Naive thymus-derived CD4-positive, alpha-beta T cell (primary cell): ENCODE data around the gene CDHR1. TPM values are rescaled to one million over a fixed set of nuclear protein-coding genes. Genes with fewer than 3 reads are reported as not detected.

Experiments used
- ATAC-seq: fragments of 150-1000 bp; cut with Tn5 transposase; 2 replicates; pipeline ENCODE4 v1.10.0; 2021; ENCODE audit warnings: mild to moderate bottlenecking, moderate library complexity
- CTCF ChIA-PET: fragments of 350-600 bp; sonication (Branson Sonifier 250); formaldehyde crosslinking; loops from one replicate; lab custom pipeline; 2021; ENCODE audit warnings: antibody characterized with exemption; lab: Charles Lee
- POLR2A ChIA-PET: fragments of 350-600 bp; sonication (Branson Sonifier 250); formaldehyde crosslinking; loops from one replicate; lab custom pipeline; 2021; ENCODE audit warnings: antibody characterized with exemption, inconsistent platforms; lab: Charles Lee
- DNase-seq, 9 donors: peaks; one replicate each; pipeline versions ENCODE4 v3.0.0 to v3.0.0-alpha.2; 2020 to 2022; ENCODE audit warnings: mixed read lengths in 1 of 9
- H3K27ac ChIP-seq: one replicate; pipeline ENCODE4 v1.7.0; 2013; ENCODE audit warnings: mild to moderate bottlenecking, low read depth, low read length, moderate library complexity
- H3K27me3 ChIP-seq, 2 donors: one replicate each; pipeline ENCODE4 v1.7.0; 2013; ENCODE audit warnings: low read length in 2 of 2, mild to moderate bottlenecking in 2 of 2, moderate library complexity in 2 of 2; ENCODE audit not compliant: control insufficient read depth in 2 of 2, insufficient read depth in 2 of 2
- H3K36me3 ChIP-seq, 3 experiments: 1 replicate in 2 of 3; 2 replicates in 1 of 3; pipeline ENCODE4 v1.7.0; 2013; ENCODE audit warnings: low read length in 3 of 3, mild to moderate bottlenecking in 3 of 3, moderate library complexity in 1 of 3; ENCODE audit not compliant: insufficient read depth in 3 of 3, control insufficient read depth in 2 of 3
- H3K4me1 ChIP-seq, 2 donors: one replicate each; pipeline ENCODE4 v1.7.0; 2013; ENCODE audit warnings: low read length in 2 of 2, mild to moderate bottlenecking in 2 of 2, moderate library complexity in 1 of 2; ENCODE audit not compliant: control insufficient read depth in 2 of 2, insufficient read depth in 2 of 2
- H3K4me3 ChIP-seq: 2 replicates; pipeline ENCODE4 v1.7.0; 2013; ENCODE audit warnings: mild to moderate bottlenecking, low read length
- H3K9me3 ChIP-seq, 3 experiments: 1 replicate in 2 of 3; 2 replicates in 1 of 3; pipeline ENCODE4 v1.7.0; 2013; ENCODE audit warnings: low read length in 3 of 3; ENCODE audit not compliant: control insufficient read depth in 2 of 3
- H3K27ac Mint-ChIP-seq, 9 donors: one replicate each; pipeline ENCODE4 v1.8.0; 2020 to 2022; ENCODE audit warnings: mixed read lengths in 9 of 9, mild to moderate bottlenecking in 8 of 9, moderate library complexity in 5 of 9, inconsistent platforms in 2 of 9
- H3K27me3 Mint-ChIP-seq, 5 donors: one replicate each; pipeline ENCODE4 v1.8.0; 2021 to 2022; ENCODE audit warnings: mixed read lengths in 5 of 5, mild to moderate bottlenecking in 1 of 5
- H3K36me3 Mint-ChIP-seq, 5 donors: one replicate each; pipeline ENCODE4 v1.8.0; 2020 to 2022; ENCODE audit warnings: mixed read lengths in 5 of 5, mild to moderate bottlenecking in 3 of 5, inconsistent platforms in 1 of 5
- H3K4me1 Mint-ChIP-seq, 7 donors: one replicate each; pipeline ENCODE4 v1.8.0; 2020 to 2022; ENCODE audit warnings: mixed read lengths in 7 of 7, mild to moderate bottlenecking in 3 of 7, inconsistent platforms in 1 of 7
- H3K4me3 Mint-ChIP-seq, 10 donors: one replicate each; pipeline ENCODE4 v1.8.0; 2020 to 2022; ENCODE audit warnings: mild to moderate bottlenecking in 10 of 10, mixed read lengths in 10 of 10, moderate library complexity in 6 of 10, inconsistent platforms in 2 of 10
- H3K9me3 Mint-ChIP-seq, 11 donors: one replicate each; pipeline ENCODE4 v1.8.0; 2020 to 2022; ENCODE audit warnings: mixed read lengths in 11 of 11, mild to moderate bottlenecking in 4 of 11, inconsistent platforms in 1 of 11, moderate library complexity in 1 of 11
- intact Hi-C, 2 donors: fragments of 100-400 bp; cut with micrococcal nuclease; formaldehyde crosslinking; loops; one replicate each; pipeline ENCODE4 v1.15.1; 2023
- polyA plus RNA-seq, 2 donors: library from polyadenylated mRNA; unstranded; fragments of 300-500 nt; fragmentation: Illumina TruSeq; gene quantifications; one replicate each; pipeline ENCODE4 v1.2.3, GENCODE V29; 2021
- total RNA-seq, 6 experiments: library from RNA in 5 of 6; stranded (reverse) in 5 of 6; gene quantifications; 1 replicate in 5 of 6; 2 replicates in 1 of 6; pipeline ENCODE4 v1.2.3 and lab custom pipeline; 2021 to 2026

CDHR1 gene
- total and polyA plus RNA-seq, 7 experiments from 2014 or later = 0.15 to 1.6 (median 0.30) TPM; not detected in 2

GRCh38 chr10:84205853-84206525 lies 11.7 kb downstream of the CDHR1 start:
- H3K27ac ChIP-seq = no peak overlapping the region
- intact Hi-C loops = loop anchor here (1.0 to 2.0 kb wide), 2 partner anchors 45 to 58 kb away; no protein-coding TSS in a partner anchor
- no peaks in the 10 kb centered on the region for H3K27me3 ChIP-seq
- H3K36me3 ChIP-seq = no peaks in the 10 kb centered on the region
- no peaks in the 10 kb centered on the region for H3K9me3 ChIP-seq
- Mint-ChIP-seq H3K4me1 (no peaks in the 10 kb centered on the region), H3K27me3 (peaks cover 0 to 13% (median 8%) of the 10 kb centered on the region in 5 donors), H3K9me3 (peaks cover 0 to 2% (median 0%) of the 10 kb centered on the region in 11 donors), H3K4me3 (no peak overlapping the region), H3K27ac (no peak overlapping the region), H3K36me3 (no peaks in the 10 kb centered on the region)
- ChIA-PET CTCF (interaction anchor here (1.0 to 5.2 kb wide), 4 partner anchors 9 to 70 kb away, joined by 3 to 51 read pairs (median 4); no protein-coding TSS in a partner anchor), POLR2A (interaction anchor here (1.1 kb wide), 1 partner anchor 55 kb away, joined by 4 read pairs; no protein-coding TSS in a partner anchor)
- ATAC-seq = no peak
- H3K4me1 ChIP-seq = no peaks in the 10 kb centered on the region
- H3K4me3 ChIP-seq = no peak overlapping the region
- DNase-seq = no peak

- intact Hi-C loops = no loop called here
- Mint-ChIP-seq H3K4me1 (no peaks in the 10 kb centered on the region), H3K27ac (no peak overlapping the region), H3K4me3 (no peak overlapping the region), H3K36me3 (no peaks in the 10 kb centered on the region), H3K27me3 (peaks cover 0 to 13% (median 8%) of the 10 kb centered on the region in 5 donors), H3K9me3 (peaks cover 0 to 2% (median 0%) of the 10 kb centered on the region in 11 donors)
- no peaks in the 10 kb centered on the region for H3K27me3 ChIP-seq
- no peak overlapping the region for H3K4me3 ChIP-seq
- ATAC-seq = no peak
- POLR2A ChIA-PET = no interaction called here
- no peaks in the 10 kb centered on the region for H3K9me3 ChIP-seq
- no peak for DNase-seq
- H3K27ac ChIP-seq = no peak overlapping the region
- CTCF ChIA-PET = interaction anchor here (0.6 to 5.2 kb wide), 2 partner anchors 60 to 153 kb away, joined by 3 to 51 read pairs; no protein-coding TSS in a partner anchor
- H3K36me3 ChIP-seq = no peaks in the 10 kb centered on the region
- H3K4me1 ChIP-seq = no peaks in the 10 kb centered on the region
Observed at GRCh38 chr10:84208023-84208422, 13.7 kb downstream of the CDHR1 start.

- peaks cover 8 to 13% (median 11%) of the 10 kb centered on the region in 5 donors for H3K27me3 Mint-ChIP-seq
- intact Hi-C loops = no loop called here
- H3K27me3 ChIP-seq = no peaks in the 10 kb centered on the region
- no peak overlapping the region for H3K27ac Mint-ChIP-seq
- peaks cover 0 to 2% (median 0%) of the 10 kb centered on the region in 11 donors for H3K9me3 Mint-ChIP-seq
- no peak overlapping the region for H3K27ac ChIP-seq
- peaks cover 0 to 6% (median 0%) of the 10 kb centered on the region in 7 donors for H3K4me1 Mint-ChIP-seq
- no peak for ATAC-seq
- H3K4me1 ChIP-seq = no peaks in the 10 kb centered on the region
- no peaks in the 10 kb centered on the region for H3K36me3 Mint-ChIP-seq
- H3K9me3 ChIP-seq = no peaks in the 10 kb centered on the region
- no peaks in the 10 kb centered on the region for H3K36me3 ChIP-seq
- ChIA-PET POLR2A (no interaction called here), CTCF (no interaction called here)
- no peak overlapping the region for H3K4me3 ChIP-seq
- DNase-seq = no peak
- H3K4me3 Mint-ChIP-seq = no peak overlapping the region
Observed at GRCh38 chr10:84211566-84211965, 17.2 kb downstream of the CDHR1 start.

GRCh38 chr10:84212014-84212413 lies 17.7 kb downstream of the CDHR1 start:
- Mint-ChIP-seq H3K4me1 (peaks cover 0 to 6% (median 0%) of the 10 kb centered on the region in 7 donors), H3K9me3 (no peaks in the 10 kb centered on the region), H3K36me3 (no peaks in the 10 kb centered on the region), H3K27me3 (peaks cover 6 to 13% (median 8%) of the 10 kb centered on the region in 5 donors), H3K4me3 (no peak overlapping the region), H3K27ac (no peak overlapping the region)
- Histone ChIP-seq H3K4me1 (no peaks in the 10 kb centered on the region), H3K9me3 (no peaks in the 10 kb centered on the region), H3K36me3 (no peaks in the 10 kb centered on the region), H3K27me3 (no peaks in the 10 kb centered on the region), H3K27ac (no peak overlapping the region), H3K4me3 (no peak overlapping the region)
- DNase-seq (no peak), ATAC-seq (no peak)
- POLR2A ChIA-PET = no interaction called here
- CTCF ChIA-PET = no interaction called here
- intact Hi-C loops = no loop called here

GRCh38 chr10:84213076-84213475 lies 18.7 kb downstream of the CDHR1 start:
- ATAC-seq (no peak), DNase-seq (no peak)
- no peak overlapping the region for H3K4me3 ChIP-seq
- H3K27me3 Mint-ChIP-seq = peaks cover 0 to 13% (median 4%) of the 10 kb centered on the region in 5 donors
- intact Hi-C loops = no loop called here
- H3K36me3 ChIP-seq = no peaks in the 10 kb centered on the region
- ChIA-PET CTCF (interaction anchor here (2.3 kb wide), 1 partner anchor 65 kb away, joined by 10 read pairs; no protein-coding TSS in a partner anchor), POLR2A (no interaction called here)
- H3K27ac ChIP-seq = no peak overlapping the region
- no peak overlapping the region for H3K27ac Mint-ChIP-seq
- no peak overlapping the region for H3K4me3 Mint-ChIP-seq
- H3K9me3 ChIP-seq = no peaks in the 10 kb centered on the region
- no peaks in the 10 kb centered on the region for H3K27me3 ChIP-seq
- H3K4me1 ChIP-seq = no peaks in the 10 kb centered on the region
- H3K36me3 Mint-ChIP-seq = no peaks in the 10 kb centered on the region
- peaks cover 0 to 6% (median 0%) of the 10 kb centered on the region in 7 donors for H3K4me1 Mint-ChIP-seq
- no peaks in the 10 kb centered on the region for H3K9me3 Mint-ChIP-seq

- intact Hi-C loops = loop anchor here (2.0 kb wide), 1 partner anchor 65 kb away; no protein-coding TSS in a partner anchor
- no peaks in the 10 kb centered on the region for H3K4me1 ChIP-seq
- Mint-ChIP-seq H3K9me3 (no peaks in the 10 kb centered on the region), H3K4me1 (peaks cover 0 to 6% (median 0%) of the 10 kb centered on the region in 7 donors), H3K27ac (no peak overlapping the region), H3K27me3 (peaks cover 0 to 10% (median 4%) of the 10 kb centered on the region in 5 donors), H3K36me3 (no peaks in the 10 kb centered on the region), H3K4me3 (peak overlapping the region in 4 of 10 donors; percentile 11 to 51 (median 50))
- POLR2A ChIA-PET = no interaction called here
- ATAC-seq = peak; percentile 11
- no peaks in the 10 kb centered on the region for H3K9me3 ChIP-seq
- H3K36me3 ChIP-seq = no peaks in the 10 kb centered on the region
- no peaks in the 10 kb centered on the region for H3K27me3 ChIP-seq
- no peak overlapping the region for H3K27ac ChIP-seq
- CTCF ChIA-PET = interaction anchor here (0.6 to 2.3 kb wide), 3 partner anchors 8 to 75 kb away, joined by 3 to 10 read pairs (median 4); no protein-coding TSS in a partner anchor
- no peak for DNase-seq
- H3K4me3 ChIP-seq = no peak overlapping the region
Observed at GRCh38 chr10:84214046-84214572, 19.8 kb downstream of the CDHR1 start.
